Breast epithelium (tissue), 3 donors: Measurements from ENCODE around the gene LMNTD2.

ENCODE experiments used
- POLR2A ChIP-seq: fragments of 450-650 bp; IDR thresholded peaks from one replicate; pipeline ENCODE4 v1.6.1; 2016; ENCODE audit warnings: antibody characterized with exemption, mild to moderate bottlenecking, moderate library complexity
- TF ChIP-seq, protein P1 (sequence below), 3 donors: fragments of 450-650 bp; IDR thresholded peaks; one replicate each; pipeline ENCODE4 v1.5.1; 2016 to 2017; ENCODE audit warnings: antibody characterized with exemption in 3 of 3, mild to moderate bottlenecking in 3 of 3, moderate library complexity in 3 of 3

GRCh38 chr11:536841-537621 lies 23.5 kb downstream of the LMNTD2 start, which contains the start of gene LRRC56:
- TF ChIP-seq, protein P1, sequence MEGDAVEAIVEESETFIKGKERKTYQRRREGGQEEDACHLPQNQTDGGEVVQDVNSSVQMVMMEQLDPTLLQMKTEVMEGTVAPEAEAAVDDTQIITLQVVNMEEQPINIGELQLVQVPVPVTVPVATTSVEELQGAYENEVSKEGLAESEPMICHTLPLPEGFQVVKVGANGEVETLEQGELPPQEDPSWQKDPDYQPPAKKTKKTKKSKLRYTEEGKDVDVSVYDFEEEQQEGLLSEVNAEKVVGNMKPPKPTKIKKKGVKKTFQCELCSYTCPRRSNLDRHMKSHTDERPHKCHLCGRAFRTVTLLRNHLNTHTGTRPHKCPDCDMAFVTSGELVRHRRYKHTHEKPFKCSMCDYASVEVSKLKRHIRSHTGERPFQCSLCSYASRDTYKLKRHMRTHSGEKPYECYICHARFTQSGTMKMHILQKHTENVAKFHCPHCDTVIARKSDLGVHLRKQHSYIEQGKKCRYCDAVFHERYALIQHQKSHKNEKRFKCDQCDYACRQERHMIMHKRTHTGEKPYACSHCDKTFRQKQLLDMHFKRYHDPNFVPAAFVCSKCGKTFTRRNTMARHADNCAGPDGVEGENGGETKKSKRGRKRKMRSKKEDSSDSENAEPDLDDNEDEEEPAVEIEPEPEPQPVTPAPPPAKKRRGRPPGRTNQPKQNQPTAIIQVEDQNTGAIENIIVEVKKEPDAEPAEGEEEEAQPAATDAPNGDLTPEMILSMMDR (IDR thresholded peaks at IDR 0.05), result no peak
- TF ChIP-seq POLR2A, result no peak
